Central memory CD4-positive, alpha-beta T cell (primary cell): Measurements from ENCODE around the gene CD59.
"Not testable (repeated sequence)": the region's sequence is repeated elsewhere in the genome, so short reads cannot be mapped to it uniquely, and the experiment has no call there.

Experiments used
- DNase-seq: peaks from one replicate; pipeline ENCODE4 v3.0.0; 2022

Gene CD59

DNA sequence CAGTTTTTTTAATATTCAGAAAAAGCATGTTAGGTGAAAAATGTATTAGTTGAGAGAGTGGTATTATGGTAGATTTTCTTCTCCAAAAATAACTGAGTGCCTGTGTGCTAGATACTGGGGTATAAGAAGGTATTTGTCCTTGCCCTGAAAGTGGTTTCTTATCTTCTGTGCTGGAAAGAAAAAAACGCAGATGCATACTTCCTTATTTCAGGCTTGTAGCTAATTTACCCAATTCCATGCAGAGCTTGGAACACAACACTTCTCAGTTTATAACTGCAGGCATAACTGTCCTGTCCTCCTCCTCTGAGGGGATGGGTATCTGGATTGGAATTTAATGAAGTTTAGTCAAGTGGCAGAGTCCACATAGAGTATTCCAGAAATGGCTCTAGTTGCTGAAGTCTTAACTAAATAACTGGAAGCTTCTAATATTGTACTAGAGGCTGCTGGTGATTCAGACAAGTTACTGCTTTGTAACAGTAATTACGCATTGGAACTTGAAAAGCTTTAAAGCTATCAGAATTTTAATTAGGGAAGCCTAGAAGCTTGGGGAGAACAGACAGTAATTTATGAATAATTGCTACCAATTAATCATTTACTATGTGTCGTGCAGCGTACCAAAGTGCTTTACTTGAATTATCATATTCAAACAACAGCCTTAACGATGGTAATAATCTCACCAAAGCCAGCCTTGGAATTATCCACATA is 22.9 kb downstream of the CD59 start:
- no peak for DNase-seq

GRCh38 chr11:33712436-33712835 is 23.8 kb downstream of the CD59 start:
- no peak for DNase-seq

DNA sequence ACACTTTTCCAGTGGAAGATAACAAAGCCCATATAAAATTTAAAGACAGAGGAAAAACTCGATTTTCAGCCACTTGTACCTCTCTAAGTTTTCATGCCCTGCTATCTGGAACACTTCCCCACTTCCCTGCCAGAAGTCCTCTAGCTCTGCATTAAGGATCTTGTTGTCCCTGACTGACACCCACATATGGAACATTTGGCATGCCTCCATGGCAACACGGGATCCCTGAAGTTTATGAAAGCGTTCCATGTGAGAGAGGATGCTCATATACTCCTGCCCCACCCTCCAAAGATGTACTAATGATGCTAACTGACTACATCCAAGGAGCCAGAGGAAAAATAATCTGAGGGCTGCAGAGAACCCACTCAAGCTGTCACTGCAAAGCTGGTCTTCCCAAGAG is 26.8 kb downstream of the CD59 start:
- no peak for DNase-seq

- no peak for DNase-seq
Observed at GRCh38 chr11:33708985-33709384, 27.2 kb downstream of the CD59 start.

- DNase-seq: not testable (repeated sequence)
Observed at GRCh38 chr11:33707831-33708230, 28.4 kb downstream of the CD59 start.

DNA sequence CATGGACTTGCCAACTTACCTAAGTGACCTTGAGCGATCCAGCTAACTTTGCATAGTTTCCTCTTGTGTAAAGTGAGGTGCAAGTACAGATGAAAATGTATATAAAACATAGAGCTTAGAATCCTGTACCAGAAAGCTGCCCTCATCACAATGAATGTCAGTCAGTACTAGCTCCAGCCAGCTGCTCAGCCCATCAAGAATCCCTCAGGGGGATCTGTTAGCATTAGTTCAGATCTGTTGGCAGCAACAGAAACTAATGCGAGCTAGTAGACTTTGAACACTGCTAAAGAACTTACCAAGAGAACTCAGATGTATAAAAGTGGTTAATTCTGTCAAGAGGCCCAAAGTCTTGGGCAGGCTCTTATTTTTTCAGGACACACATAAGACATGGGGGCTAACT is 29.3 kb downstream of the CD59 start:
- DNase-seq: no peak

GRCh38 chr11:33706546-33706945 is 29.7 kb downstream of the CD59 start:
- DNase-seq: no peak

DNA sequence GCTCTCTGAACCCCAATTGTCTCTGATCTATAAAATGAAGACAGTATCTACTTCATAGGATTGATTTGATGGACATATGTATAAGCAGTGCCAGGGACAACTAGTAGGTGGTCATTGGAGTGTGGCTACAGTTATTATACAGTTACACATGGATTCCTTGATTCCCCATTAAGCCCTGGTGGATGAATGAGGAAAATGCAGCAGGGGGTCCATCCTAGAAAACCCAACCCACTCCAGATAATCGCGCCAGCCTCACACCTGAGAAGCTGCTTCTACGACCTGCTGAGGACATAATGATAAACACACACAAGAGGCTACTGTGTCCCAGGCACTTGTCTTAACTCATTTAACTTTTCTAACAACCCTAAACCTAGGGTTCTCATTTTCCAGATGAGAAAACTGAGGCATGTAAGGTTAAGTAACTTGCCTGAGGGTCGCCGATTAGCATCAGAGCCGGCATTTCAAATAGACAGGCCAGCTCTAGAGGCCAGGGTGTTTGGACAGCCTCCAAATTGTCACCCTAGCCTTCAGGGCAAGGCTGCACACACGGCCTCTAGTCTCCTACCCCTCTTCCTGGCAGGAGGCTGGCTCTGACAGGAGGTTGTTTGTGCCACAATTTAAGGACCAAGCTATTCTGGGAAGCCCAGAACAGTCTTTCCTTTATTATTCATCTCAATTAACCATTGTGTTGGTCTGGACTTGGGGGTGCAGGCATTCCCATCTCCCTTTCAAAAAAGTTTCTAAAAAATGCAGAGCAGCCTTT is 31.8 kb downstream of the CD59 start:
- DNase-seq: no peak

DNA sequence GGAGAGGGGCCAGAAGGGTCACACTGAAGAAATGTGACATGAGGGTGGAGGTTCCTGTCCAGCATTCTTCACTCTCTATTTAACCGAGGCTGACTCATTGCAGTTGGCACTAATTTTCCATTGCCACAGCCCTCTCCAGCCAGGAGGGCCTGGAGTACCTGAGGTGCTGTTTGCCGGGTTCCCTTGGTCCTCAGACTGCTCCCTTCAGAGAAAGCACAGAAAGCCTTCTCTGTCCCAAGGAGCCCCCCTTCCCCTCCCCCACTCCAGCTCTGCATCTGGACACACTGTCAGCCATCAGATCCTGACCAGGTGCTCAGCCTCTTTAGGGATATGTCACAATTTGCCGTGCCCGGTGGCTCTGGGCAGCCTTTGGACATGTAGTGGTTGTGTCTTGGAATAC is 32.4 kb downstream of the CD59 start:
- no peak for DNase-seq

DNA sequence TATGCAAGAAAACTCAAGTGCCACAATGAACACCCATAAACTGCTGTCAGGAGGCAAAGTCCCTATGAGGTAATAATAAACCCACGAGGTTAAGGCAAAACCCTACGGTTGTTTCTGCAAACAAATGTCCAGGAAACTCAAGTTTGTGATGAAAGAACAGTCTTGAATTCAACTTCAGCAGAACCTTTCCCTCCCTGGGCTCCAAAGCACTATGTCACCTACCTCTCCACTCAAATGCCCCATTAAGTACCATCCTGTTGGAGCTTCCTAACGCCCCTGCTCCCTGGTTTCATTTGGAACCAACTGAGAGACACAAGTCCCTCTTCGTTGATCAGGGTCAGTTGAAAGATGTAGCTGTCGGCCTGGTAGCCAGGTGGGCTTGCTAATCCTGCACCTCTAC is 33.0 kb downstream of the CD59 start:
- no peak for DNase-seq

GRCh38 chr11:33701302-33702230 is 34.7 kb downstream of the CD59 start:
- DNase-seq: no peak

GRCh38 chr11:33700502-33701271 is 35.5 kb downstream of the CD59 start, which contains the start of gene C11orf91:
C11orf91 (minus strand) TSS chr11:33700826; CDS start chr11:33700740, 86 bp downstream.
- DNase-seq: peak; percentile 93

- no peak for DNase-seq
Observed at GRCh38 chr11:33700063-33700501, 36.1 kb downstream of the CD59 start.

GRCh38 chr11:33699515-33700062 is 36.6 kb downstream of the CD59 start:
- DNase-seq: no peak

DNA sequence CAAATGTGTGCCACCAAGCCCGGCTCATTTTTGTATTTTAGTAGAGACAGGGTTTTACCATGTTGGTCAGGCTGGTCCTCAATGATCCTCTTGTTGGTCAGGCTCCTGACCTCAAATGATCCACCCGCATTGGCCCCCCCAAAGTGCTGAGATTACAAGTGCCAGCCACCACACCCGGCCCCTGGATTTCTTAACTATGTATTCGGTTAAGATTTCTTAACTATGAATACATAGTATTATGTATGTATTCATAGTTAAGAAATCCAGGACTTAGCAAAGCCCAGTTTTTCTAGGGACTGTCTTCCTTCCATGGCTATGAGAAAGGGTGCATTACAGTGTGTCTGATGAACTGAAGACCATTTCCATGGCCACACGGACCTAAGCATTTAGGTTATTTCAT is 37.3 kb downstream of the CD59 start:
- no peak for DNase-seq

- no peak for DNase-seq
Observed at GRCh38 chr11:33697997-33698396, 38.2 kb downstream of the CD59 start.

- no peak for DNase-seq
Observed at GRCh38 chr11:33696931-33697638, 39.1 kb downstream of the CD59 start.

- no peak for DNase-seq
Observed at GRCh38 chr11:33696411-33696810, 39.8 kb downstream of the CD59 start.

GRCh38 chr11:33695051-33695566 is 41.1 kb downstream of the CD59 start:
- no peak for DNase-seq

GRCh38 chr11:33694346-33695050 is 41.7 kb downstream of the CD59 start:
- DNase-seq: no peak
